Ureter (tissue), 1 donor: ENCODE measurements around the gene HMGCS1. TPM values are rescaled to one million over a fixed set of nuclear protein-coding genes. Genes with fewer than 3 reads are reported as not detected.
"Not testable (repeated sequence)": the region's sequence is repeated elsewhere in the genome, so short reads cannot be mapped to it uniquely, and the experiment has no call there.

Source experiments
- DNase-seq: peaks from one replicate; pipeline ENCODE4 v3.0.0-alpha.2; 2020; ENCODE audit warnings: low spot score
- total RNA-seq: library from RNA; stranded (reverse); gene quantifications from one replicate; pipeline ENCODE4 v1.2.4, GENCODE V29; 2023
- donor health status: DM: yes; HTN: yes; CAD: no.

HMGCS1 gene
- total RNA-seq, 1 donor from 2014 or later: 131 TPM

GRCh38 chr5:43312699-43313034 is 545 bp downstream of the HMGCS1 start:
- DNase-seq: no peak

- DNase-seq: no peak
Observed at GRCh38 chr5:43312076-43312661, 1.0 kb downstream of the HMGCS1 start.

GRCh38 chr5:43309637-43310036 is 3.6 kb downstream of the HMGCS1 start:
- DNase-seq: no peak

GRCh38 chr5:43309122-43309521 is 4.1 kb downstream of the HMGCS1 start:
- no peak for DNase-seq

- DNase-seq: not testable (repeated sequence)
Observed at GRCh38 chr5:43306954-43307353, 6.3 kb downstream of the HMGCS1 start.

GRCh38 chr5:43305948-43306565 is 7.2 kb downstream of the HMGCS1 start:
- no peak for DNase-seq

- DNase-seq: no peak
Observed at GRCh38 chr5:43304525-43304924, 8.7 kb downstream of the HMGCS1 start.

- DNase-seq: no peak
Observed at GRCh38 chr5:43303242-43303641, 10.0 kb downstream of the HMGCS1 start.

GRCh38 chr5:43302481-43302880 is 10.7 kb downstream of the HMGCS1 start:
- no peak for DNase-seq

GRCh38 chr5:43301653-43302091 is 11.5 kb downstream of the HMGCS1 start:
- DNase-seq: no peak

GRCh38 chr5:43300112-43300511 is 13.1 kb downstream of the HMGCS1 start:
- no peak for DNase-seq

GRCh38 chr5:43298443-43298842 is 14.8 kb downstream of the HMGCS1 start:
- DNase-seq: no peak

GRCh38 chr5:43296835-43297234 is 16.4 kb downstream of the HMGCS1 start:
- no peak for DNase-seq

- DNase-seq: no peak
Observed at GRCh38 chr5:43295202-43295601, 18.0 kb downstream of the HMGCS1 start.

- no peak for DNase-seq
Observed at GRCh38 chr5:43294226-43294625, 19.0 kb downstream of the HMGCS1 start.

- DNase-seq: no peak
Observed at GRCh38 chr5:43290726-43291125, 22.5 kb downstream of the HMGCS1 start.

GRCh38 chr5:43288269-43288831 is 24.9 kb downstream of the HMGCS1 start:
- DNase-seq: no peak

GRCh38 chr5:43287493-43287892 is 25.7 kb downstream of the HMGCS1 start:
- no peak for DNase-seq

GRCh38 chr5:43286623-43287022 is 26.6 kb downstream of the HMGCS1 start:
- no peak for DNase-seq

- DNase-seq: no peak
Observed at GRCh38 chr5:43281840-43282658, 31.2 kb downstream of the HMGCS1 start.

GRCh38 chr5:43279548-43280274 is 33.5 kb downstream of the HMGCS1 start:
- no peak for DNase-seq

- DNase-seq: no peak
Observed at GRCh38 chr5:43275391-43275790, 37.8 kb downstream of the HMGCS1 start.
